Activated CD4-positive, alpha-beta T cell treated with anti-CD3 and anti-CD28 coated beads, Interleukin-10, Interleukin-2, amounts not matched to agents 100 ng/mL and 50 ng/mL, durations not matched to agents 16 hours and 8 hours (primary cell): ENCODE results near the gene C5.
"Not testable (repeated sequence)": the region's sequence is repeated elsewhere in the genome, so short reads cannot be mapped to it uniquely, and the experiment has no call there.

Source experiments
- DNase-seq: peaks from one replicate; pipeline ENCODE4 v3.0.0-alpha.2; 2020

The C5 gene

DNA sequence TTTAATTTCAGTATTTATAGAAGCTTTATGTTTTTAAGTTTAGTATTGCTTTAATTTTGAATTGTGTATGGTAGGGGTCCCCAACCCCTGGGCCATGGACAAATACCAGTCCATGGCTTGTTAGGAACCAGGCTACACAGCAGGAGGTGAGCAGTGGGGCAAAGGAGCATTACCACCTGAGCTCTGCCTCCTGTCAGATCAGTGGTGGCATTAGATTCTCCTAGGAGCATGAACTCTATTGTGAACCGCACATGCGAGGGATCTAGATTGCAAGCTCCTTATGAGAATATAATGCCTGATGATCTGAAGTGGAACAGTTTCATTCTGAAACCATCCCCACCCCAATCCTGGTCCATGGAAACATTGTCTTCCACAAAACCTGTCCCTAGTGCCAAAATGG, 1.9 kb downstream of the C5 start:
- DNase-seq, result no peak

DNA sequence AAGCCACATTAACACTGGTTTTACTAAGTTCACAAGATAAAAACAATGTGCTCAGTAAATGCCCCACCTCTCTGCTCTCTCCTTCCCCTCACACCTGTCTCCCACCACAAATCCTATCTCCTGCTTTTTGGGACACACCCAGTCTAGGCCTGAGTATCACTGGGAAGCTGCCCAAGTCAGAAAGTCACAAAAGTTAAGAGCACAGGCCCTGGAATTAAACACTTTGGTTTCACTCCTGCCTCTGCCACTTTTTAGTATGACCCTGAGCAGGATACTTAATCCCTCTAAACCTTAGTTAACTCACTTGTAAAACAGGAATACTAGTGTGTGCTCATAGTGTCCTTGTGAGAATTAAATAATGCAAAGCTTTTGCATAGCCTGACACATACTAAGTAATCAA, 11.3 kb downstream of the C5 start:
- no peak for DNase-seq

DNA sequence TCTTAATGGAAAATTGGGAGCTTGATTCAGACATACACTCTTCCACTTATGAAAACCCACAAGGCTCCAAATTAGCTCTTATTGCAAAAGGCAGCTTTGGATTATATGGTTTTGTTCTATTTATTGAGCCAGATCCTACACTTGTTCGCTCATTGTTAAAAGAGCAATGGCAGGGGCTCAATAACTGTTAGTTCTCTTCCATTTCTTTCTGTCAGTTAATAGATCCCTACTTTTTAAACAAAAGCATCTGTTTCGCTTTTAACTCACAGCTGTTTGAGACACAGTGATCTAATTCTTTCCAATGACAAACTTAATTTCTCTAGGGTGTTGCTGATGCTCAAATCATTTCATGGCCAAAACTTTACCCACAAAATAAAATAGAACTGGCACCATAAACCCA, 11.7 kb downstream of the C5 start:
- DNase-seq, result no peak

DNA sequence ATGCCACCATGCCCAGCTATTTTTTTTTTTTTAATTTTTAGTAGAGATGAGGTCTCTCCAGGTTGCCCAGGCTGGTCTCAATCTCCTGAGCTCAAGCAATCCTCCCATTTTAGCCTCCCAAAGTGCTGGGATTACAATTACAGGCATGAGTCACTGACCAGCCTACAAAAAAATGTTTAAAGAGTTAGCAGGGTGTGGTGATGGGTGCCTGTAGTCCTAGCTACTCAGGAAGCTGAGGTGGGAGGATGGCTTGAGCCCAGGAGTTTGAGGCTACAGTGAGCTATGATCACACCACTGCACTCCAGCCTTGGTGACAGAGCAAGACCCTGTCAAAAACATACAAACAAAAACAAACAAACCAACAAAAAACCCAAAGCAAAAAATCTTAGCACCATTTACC, 14.4 kb downstream of the C5 start:
- DNase-seq, result not testable (repeated sequence)

DNA sequence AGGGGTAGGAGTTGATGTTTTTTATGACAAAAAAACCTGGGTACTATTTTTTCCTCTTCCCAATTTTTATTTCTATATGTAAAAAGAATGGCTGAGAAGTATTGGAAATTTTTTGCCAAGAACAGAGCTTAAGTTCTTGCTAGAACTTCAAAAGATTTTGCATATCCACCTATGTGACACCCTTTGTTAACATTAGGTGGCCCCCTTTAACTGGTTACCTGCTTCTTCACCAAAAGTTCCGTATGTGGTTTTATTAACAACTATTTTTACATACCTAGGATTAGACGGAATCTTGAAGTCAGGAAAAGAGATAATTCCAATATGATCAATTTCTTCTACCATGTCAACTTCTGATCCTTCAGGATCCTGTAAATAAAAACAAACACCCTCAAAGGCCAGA, 15.5 kb downstream of the C5 start:
- DNase-seq, result no peak

DNA sequence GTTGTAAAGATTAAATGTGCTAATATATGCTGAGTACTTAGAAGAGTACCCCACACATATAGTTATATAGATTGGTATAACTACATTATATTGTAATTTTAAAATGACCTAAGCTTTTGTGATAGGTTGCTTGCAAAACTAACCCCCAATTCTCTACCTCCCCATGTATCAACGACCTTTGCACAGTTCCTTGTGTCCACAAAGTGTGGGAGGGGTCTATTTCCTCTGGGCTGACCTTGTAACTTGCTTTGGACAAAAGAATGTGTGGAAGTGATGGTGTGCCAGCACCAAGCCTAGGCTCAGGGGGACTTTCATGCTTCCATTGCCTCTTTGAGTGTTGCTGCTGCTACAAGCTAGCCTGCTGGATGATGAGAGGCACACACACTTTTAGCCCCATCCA, 20.6 kb downstream of the C5 start:
- no peak for DNase-seq

DNA sequence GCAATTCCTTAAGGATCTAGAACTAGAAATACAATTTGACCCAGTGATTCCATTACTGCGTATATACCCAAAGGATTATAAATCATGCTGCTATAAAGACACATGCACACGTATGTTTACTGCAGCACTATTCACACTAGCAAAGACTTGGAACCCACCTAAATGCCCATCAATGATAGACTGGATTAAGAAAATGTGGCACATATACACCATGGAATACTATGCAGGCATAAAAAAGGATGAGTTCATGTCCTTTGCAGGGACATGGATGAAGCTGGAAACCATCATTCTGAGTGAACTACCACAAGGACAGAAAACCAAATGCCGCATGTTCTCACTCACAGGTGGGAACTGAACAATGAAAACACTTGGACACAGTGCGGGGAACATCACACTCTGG, 21.8 kb downstream of the C5 start:
- DNase-seq, result not testable (repeated sequence)

DNA sequence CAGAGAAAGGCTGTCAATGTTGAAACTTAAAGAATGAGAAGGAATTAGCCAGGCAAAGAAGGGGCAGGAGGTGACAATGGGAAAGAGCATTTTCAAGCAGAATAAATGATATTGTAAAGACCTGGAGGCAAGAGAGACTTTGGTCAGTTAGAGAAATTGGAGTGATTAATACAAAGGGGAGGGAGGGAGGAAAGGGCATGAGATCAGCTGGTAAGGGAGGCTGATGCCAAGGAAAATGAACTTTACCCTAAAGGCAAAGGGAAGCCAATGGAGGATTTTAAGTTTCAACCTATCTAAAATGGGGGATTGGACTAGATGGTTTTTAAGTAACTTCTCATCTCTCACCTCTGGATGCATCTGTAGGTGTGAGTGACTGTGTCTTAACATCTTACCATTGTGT, 23.3 kb downstream of the C5 start:
- no peak for DNase-seq

DNA sequence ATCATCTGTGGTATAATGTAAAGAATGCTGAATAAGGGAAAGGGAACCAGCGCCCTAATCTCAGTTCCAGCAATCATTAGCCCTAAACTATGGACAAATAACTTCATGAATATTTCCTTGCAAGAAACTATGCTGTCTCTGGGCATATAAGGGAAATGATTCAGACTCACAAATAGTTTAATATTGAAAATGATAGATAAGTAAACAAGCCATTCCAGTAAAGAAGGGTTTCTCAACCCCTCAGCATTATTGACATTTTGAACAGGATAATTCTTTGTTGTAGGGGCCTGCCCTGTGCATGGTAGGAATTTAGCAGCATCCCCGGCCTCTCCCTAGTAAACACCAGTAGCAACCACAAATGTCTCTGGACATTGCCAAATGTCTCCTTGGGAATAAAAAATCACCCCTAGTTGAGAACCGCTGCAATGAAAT, 23.8 kb downstream of the C5 start:
- no peak for DNase-seq

DNA sequence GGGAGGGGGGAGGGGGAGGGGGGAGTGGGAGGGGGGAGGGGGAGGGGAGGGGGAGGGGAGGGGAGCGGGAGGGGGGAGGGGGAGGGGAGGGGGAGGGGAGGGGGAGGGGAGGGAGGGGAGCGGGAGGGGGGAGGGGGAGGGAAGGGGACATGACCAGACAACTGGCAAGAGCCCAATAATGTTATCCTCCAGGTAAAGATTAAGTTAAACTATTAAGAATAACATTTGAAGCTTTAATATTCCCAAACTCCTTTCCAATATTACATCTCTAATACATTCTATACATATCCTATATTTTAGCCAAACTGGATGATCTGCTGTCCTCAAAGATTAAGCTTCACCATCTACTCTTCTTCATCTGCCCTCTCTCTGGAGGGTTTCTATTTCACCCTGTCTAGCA, 25.8 kb downstream of the C5 start:
- DNase-seq, result no peak

DNA sequence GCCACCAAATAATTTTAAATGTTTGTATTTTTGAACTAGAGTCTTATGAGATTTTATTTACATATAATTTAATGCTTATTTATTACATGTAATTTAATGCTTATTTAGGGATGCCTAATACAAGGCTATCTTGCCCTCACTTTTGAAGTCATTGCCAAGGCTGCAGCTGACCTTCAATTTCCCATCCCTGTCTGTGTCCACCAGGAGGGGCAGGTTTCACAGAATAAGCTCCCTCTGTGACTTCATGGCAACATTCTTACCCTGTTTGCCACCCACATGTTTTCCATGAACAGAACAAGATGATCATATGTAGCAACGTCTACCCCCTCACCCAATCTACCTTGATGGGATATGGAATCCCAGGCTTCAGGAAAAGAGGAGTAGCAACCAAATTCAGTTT, 27.0 kb downstream of the C5 start:
- no peak for DNase-seq

DNA sequence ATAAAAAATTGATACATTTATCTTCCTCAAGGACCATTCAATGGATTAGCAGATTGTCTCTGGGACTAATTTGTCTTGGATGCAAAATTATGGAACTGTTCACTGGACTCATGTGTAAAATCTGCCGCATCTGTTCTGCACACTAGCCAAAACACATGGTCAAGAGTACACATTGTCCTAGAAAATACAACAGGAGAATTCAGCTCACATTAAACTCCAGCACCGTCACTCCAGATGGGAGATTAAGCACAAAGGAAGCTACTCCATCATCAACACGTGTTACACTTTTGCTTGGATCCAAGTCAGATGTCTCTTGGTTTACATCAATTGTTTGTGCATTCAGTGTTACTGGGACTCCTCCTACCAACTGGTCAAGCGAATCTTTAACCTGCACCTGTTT, 28.8 kb downstream of the C5 start:
- DNase-seq, result no peak

DNA sequence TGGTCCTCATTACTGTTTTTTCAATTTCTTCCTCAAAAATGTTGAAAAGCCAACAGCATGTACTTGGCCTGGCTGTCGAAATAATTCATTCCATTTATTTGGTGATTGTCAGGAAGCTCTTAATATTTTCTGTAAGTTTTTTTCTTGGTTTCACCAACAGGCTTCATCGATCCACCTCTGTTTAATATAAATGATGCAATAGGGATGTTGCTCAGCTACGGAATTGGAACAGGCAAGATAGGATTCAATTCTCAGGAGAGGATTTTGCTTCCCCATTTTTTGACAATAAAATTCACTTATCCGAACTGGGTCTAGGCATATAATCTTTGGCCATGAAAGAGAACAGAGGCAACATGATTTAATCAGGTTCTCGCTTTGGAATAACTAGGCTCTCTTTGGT, 30.8 kb downstream of the C5 start:
- DNase-seq, result no peak

DNA sequence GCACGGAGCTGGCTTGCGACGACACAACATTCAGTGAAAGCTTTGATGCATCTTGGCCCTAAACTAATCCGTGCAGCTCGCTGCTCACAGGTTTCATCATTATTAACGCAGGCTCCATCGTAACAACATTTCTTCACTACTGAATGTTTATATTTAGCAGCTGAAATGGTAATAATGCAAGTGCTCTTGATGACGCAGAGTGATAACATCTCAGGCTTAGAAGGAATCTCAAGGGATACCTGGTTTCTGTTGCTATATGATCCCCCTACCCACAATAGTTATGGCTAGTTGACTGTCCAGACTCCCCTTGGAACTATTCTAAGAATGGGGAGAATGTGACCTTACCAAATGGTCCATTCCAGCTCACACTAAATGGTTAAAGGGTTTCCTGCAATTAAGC, 36.2 kb downstream of the C5 start:
- DNase-seq, result no peak

DNA sequence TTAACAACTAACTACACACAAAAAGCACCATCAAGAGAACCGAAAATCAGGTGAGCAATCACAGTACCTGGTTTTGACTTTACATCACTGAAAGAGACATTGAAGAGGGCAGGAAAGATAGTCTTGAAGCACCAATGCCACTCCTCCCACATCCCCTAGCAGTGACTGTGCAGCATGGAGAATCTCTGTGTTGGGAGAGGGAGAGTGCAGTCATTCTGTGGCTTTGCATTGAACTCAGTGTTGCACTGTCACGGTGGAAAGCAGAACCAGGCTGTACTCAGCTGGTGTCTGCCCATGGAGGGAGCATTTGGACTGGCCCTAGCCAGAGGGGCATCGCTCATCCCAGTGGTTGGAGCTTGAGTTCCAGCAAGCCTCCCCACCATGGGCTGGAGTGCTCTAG, 40.4 kb downstream of the C5 start:
- peak; percentile 24 for DNase-seq

DNA sequence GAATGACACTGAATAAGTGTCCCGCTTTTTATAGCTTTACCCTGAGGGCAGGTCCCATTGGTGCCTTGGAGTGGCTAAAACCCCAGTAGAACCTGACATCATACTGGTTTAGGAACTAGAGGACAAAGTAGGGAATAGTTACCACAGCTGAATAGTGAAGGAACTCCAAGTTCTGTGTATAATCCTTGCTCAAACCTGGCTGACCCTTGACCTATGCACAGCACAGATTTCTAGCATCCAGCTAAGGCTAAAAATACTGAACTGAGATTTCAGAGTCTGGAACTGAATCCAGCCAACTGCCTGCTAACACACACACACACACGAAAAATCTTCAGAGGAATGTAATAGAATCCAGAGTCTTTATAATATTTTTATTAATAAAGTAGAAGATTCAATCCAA, 50.8 kb downstream of the C5 start:
- no peak for DNase-seq

DNA sequence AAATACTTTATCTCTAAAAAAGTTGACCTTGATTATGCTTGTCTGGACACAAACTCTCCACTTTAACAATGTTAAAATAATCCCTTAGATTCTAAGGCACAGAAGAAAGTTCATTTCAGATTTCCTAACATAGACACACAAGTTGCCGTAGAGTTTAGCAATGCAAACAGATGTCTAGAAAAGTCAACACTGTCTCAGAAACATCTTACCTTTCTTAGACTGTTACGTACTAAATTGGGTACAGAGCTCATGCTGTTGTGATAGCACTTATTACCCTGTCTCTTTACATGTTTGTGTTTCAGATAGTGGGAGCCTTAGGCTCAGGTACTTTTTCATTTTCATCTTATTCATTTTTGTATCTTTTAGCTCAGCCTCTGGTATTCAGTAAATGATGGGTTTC, 52.0 kb downstream of the C5 start:
- no peak for DNase-seq

DNA sequence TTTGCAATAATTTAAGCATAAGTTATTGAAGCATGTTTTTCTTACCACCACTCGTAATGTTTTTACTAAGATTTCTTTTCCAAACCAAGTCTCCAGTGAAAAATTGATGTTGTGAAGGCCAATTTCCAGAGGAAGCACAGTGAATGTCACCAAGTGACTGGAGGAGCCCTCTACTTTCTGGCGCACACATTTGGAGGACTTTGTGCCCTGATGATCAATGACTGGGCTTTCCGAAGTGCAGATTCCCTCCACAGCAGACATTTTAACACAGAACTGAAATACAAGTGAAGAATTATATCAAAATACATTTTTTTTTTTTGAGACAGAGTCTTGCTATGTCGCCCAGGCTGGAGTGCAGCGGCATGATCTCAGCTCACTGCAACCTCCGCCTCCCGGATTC, 52.6 kb downstream of the C5 start:
- DNase-seq, result no peak

DNA sequence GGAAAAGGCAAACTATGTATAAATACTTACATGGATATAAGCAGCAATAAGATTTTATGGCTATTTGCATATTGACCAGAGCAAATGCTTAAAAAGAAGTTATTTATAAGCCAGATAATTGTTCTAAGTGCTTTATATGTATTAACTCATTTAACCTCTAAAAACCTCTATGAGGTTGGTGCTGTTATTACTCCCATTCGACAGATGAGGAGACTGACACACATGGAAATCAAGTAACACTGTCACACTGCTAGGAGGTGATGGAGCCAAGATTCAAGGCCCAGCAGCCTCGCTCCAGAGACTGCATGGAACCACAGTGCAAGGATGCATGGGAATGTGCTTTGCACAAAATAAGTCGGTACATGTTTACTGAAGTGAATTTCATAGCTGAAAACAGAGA, 53.7 kb downstream of the C5 start:
- no peak for DNase-seq

DNA sequence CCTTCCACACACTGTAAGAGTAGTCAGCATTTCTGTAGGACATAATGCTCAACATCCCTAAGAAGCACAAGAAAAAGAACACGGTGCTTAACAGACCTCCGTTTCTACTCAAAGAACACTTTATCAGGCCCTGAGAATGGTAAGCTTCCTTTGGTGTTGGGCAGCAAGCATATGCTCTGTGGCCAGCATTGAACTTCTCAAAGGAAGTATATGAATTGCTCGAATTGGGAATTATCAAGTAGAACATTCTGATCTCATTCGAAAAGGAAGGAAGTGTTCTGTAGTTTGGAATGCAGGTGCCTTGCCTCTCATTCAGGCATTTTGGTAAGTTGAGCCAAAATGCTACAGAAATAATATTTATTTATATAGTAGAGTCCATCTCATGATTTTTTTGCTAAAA, 61.0 kb downstream of the C5 start:
- DNase-seq, result no peak

DNA sequence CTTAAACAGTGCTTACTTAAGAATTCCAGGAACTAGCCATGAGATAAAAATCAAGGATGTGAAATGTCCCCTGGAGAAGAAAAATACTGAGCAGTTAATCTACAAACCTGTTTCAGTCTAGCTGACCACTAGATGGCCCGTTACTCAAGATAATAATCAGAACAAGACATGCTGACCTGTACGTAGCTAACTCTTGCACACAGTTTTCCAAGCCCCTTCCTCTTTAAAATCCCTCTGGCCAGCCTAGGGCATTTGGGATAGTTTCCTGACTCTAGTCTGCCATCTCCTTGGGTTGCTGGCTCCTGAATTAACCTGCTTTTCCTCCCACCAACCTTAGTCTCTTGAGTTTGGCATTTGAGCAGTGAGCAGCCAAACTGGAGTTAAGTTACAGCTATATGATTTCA, 64.3 kb downstream of the C5 start:
- peak; percentile 22 for DNase-seq

DNA sequence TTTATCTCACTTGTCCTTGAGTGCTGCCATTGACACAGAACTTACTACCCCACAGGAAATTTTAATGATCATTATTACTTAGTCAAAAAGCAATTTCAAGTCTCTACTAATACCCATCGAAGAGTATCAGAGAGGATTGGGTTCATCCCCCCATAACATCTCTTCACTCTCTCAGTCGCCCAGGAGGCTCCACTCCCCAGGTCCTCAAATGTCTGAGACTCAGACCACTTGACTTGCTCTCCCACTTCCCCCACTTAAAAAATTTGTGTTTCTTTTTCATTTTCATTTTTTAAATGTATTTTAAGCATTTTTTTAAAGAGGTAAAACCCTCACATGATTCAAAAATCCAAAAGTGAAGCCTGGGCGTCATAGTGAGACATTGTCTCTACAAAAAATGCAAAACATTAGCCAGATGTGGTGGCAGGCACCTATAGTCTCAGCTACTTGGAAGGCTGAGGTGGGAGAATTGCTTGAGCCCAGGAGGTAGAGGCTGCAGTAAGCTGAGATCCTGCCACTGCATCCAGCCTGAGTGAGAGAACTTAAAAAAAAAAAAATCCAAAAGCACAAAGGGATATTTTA, 66.7 kb downstream of the C5 start:
- no peak for DNase-seq

DNA sequence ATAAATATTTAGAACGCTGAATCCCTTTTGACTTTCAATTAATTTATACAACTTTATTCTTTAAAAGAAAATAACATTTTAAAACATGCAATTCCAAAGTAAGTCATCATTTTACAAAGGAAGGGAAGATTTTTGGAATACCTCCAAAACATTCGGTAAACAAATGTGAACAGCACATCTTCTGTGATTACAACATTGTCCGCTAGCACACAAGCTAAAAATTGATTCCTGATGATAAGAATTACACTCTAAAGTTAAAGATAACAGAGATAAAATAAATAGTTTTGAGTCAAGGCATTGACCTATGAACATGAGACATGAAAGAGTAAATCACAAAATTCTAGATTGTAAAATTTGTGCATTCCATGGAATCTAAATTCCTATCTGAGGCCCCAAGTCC, 67.2 kb downstream of the C5 start:
- no peak for DNase-seq

DNA sequence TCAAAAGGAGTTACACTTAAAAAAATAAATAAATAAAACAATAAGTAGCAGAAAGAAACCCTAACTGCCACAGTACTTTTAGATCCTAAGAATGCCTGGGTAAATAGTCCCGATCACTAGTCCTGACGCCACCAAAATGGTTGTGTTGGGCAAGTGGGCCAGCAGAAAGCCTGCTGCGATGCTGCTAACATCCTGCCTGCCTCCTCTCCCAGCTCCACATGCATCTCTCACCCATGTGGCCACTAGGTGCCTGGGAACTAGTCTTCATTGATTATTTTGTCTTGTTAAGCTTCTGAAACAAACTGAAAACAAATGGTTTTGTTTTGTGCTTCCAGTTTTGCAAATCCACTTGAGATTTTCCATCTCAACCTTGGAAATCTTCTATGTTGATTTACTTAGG, 69.1 kb downstream of the C5 start:
- no peak for DNase-seq

DNA sequence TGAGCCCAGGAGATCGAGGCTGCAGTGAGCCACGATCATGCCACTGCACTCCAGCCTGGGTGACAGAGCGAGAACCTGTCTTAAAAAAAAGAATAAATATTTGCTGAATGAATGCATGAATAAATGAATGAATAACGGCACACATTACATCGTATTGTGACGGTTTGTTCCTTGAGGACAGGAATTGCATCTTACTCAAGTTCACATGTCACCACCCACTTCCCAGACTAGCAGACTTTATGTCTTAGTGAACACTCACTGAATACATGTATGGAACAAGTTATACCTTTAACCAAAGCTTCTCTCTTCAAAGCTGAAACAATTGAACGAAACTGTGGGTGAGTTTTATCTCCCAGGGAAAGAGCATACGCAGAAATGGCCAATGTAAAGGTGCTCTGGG, 70.3 kb downstream of the C5 start:
- DNase-seq, result no peak

DNA sequence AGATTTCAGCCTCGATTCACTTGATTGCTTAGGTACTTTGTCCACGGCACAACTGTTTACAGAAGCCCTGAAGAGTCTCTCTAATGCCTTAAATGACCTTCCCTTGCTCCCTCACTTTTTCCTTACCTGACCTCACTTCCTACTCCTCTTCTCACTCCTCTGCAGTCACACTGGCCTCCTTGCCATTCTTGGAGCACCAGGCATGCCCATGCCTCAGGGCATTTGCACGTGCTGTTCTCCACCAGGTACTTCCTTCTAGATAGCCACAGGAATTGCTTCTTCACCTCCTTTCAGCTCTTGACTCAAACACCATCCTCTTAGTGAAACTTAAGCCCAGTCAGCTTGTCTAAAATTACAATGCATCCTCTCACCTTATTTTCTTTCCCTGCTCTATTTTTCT, 71.1 kb downstream of the C5 start:
- DNase-seq, result no peak
